Ishikawa (cell line): Measurements from ENCODE around the gene ZNF804B.

Experiments
- CEBPB ChIP-seq: IDR thresholded peaks from 2 replicates; pipeline ENCODE4 v1.6.1; 2012
- CREB1 ChIP-seq: IDR thresholded peaks from 2 replicates; pipeline ENCODE4 v1.6.1; 2012; ENCODE audit warnings: low read depth
- EGR1 ChIP-seq: IDR thresholded peaks from 2 replicates; pipeline ENCODE4 v1.6.1; 2012
- EP300 ChIP-seq: IDR thresholded peaks from 2 replicates; pipeline ENCODE4 v1.6.1; 2012; ENCODE audit warnings: borderline replicate concordance
- FOXM1 ChIP-seq: IDR thresholded peaks from 2 replicates; pipeline ENCODE4 v1.6.1; 2012; ENCODE audit warnings: low read depth, borderline replicate concordance
- NFIC ChIP-seq: IDR thresholded peaks from 2 replicates; pipeline ENCODE4 v1.6.1; 2012
- RAD21 ChIP-seq: IDR thresholded peaks from 2 replicates; pipeline ENCODE4 v1.6.1; 2012; ENCODE audit warnings: low read depth
- TAF1 ChIP-seq: IDR thresholded peaks from 2 replicates; pipeline ENCODE4 v1.6.1; 2012; ENCODE audit warnings: low read depth, mild to moderate bottlenecking
- TCF12 ChIP-seq: IDR thresholded peaks from 2 replicates; pipeline ENCODE4 v1.6.1; 2012; ENCODE audit warnings: low read depth
- TEAD4 ChIP-seq: IDR thresholded peaks from 2 replicates; pipeline ENCODE4 v1.6.1; 2012
- USF1 ChIP-seq: IDR thresholded peaks from 2 replicates; pipeline ENCODE4 v1.6.1; 2012
- YY1 ChIP-seq: IDR thresholded peaks from 2 replicates; pipeline ENCODE4 v1.6.1; 2012; ENCODE audit warnings: low read depth
- ZBTB7A ChIP-seq: IDR thresholded peaks from 2 replicates; pipeline ENCODE4 v1.6.1; 2012; ENCODE audit warnings: low read depth
- TF ChIP-seq, protein P1 (sequence below): IDR thresholded peaks from 2 replicates; pipeline ENCODE4 v1.6.1; 2012; ENCODE audit warnings: low read depth, mild to moderate bottlenecking
- TF ChIP-seq, protein P2 (sequence below): IDR thresholded peaks from 2 replicates; pipeline ENCODE4 v1.6.1; 2012

The ZNF804B gene

GRCh38 chr7:89085580-89085979 is 326.1 kb downstream of the ZNF804B start:
- TF ChIP-seq ZBTB7A (no peak), EGR1 (no peak), RAD21 (no peak), USF1 (no peak), CEBPB (no peak), EP300 (no peak), TCF12 (no peak), FOXM1 (no peak), TEAD4 (no peak), NFIC (no peak), YY1 (no peak), TAF1 (no peak), CREB1 (no peak)
- TF ChIP-seq, protein P1, sequence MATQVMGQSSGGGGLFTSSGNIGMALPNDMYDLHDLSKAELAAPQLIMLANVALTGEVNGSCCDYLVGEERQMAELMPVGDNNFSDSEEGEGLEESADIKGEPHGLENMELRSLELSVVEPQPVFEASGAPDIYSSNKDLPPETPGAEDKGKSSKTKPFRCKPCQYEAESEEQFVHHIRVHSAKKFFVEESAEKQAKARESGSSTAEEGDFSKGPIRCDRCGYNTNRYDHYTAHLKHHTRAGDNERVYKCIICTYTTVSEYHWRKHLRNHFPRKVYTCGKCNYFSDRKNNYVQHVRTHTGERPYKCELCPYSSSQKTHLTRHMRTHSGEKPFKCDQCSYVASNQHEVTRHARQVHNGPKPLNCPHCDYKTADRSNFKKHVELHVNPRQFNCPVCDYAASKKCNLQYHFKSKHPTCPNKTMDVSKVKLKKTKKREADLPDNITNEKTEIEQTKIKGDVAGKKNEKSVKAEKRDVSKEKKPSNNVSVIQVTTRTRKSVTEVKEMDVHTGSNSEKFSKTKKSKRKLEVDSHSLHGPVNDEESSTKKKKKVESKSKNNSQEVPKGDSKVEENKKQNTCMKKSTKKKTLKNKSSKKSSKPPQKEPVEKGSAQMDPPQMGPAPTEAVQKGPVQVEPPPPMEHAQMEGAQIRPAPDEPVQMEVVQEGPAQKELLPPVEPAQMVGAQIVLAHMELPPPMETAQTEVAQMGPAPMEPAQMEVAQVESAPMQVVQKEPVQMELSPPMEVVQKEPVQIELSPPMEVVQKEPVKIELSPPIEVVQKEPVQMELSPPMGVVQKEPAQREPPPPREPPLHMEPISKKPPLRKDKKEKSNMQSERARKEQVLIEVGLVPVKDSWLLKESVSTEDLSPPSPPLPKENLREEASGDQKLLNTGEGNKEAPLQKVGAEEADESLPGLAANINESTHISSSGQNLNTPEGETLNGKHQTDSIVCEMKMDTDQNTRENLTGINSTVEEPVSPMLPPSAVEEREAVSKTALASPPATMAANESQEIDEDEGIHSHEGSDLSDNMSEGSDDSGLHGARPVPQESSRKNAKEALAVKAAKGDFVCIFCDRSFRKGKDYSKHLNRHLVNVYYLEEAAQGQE, result no peak
- TF ChIP-seq, protein P2, sequence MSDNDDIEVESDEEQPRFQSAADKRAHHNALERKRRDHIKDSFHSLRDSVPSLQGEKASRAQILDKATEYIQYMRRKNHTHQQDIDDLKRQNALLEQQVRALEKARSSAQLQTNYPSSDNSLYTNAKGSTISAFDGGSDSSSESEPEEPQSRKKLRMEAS, result no peak

GRCh38 chr7:89091550-89091949 is 332.1 kb downstream of the ZNF804B start:
- TF ChIP-seq CREB1 (no peak), EP300 (no peak), TAF1 (no peak), NFIC (no peak), CEBPB (no peak), FOXM1 (no peak), USF1 (no peak)
- TF ChIP-seq, protein P1, result no peak
- TF ChIP-seq, protein P2, result no peak

GRCh38 chr7:89094269-89094668 is 334.8 kb downstream of the ZNF804B start:
- no peak for TF ChIP-seq EGR1
- TF ChIP-seq NFIC, result no peak
- no peak for TF ChIP-seq TAF1
- no peak for TF ChIP-seq ZBTB7A
- TF ChIP-seq, protein P1, result no peak
- TF ChIP-seq YY1, result no peak
- TF ChIP-seq TCF12, result no peak
- TF ChIP-seq EP300, result no peak
- no peak for TF ChIP-seq CEBPB
- TF ChIP-seq CREB1, result no peak
- no peak for TF ChIP-seq USF1
- TF ChIP-seq TEAD4, result no peak
- TF ChIP-seq, protein P2, result no peak
- TF ChIP-seq FOXM1, result no peak
- no peak for TF ChIP-seq RAD21

GRCh38 chr7:89103564-89103963 is 344.1 kb downstream of the ZNF804B start:
- TF ChIP-seq TEAD4 (no peak), EP300 (no peak), USF1 (no peak), EGR1 (no peak), YY1 (no peak), CEBPB (no peak), FOXM1 (no peak), TCF12 (no peak), RAD21 (no peak), TAF1 (no peak), NFIC (no peak), CREB1 (no peak), ZBTB7A (no peak)
- TF ChIP-seq, protein P2, result no peak
- TF ChIP-seq, protein P1, result no peak
